Esophagus mucosa (tissue), 1 donor: Measurements from ENCODE around the gene NAA20. TPM values are rescaled to one million over a fixed set of nuclear protein-coding genes. Genes with fewer than 3 reads are reported as not detected.

Experiments
- ATAC-seq: fragments of 200-7000 bp; cut with Tn5 transposase; one replicate; pipeline ENCODE4 v1.9.1; 2020
- total RNA-seq: library from RNA; stranded (reverse); gene quantifications from one replicate; pipeline ENCODE4 v1.2.4, GENCODE V29; 2023
- donor health status: DM: yes; HTN: yes; CAD: no.

NAA20 gene
- total RNA-seq, 1 donor from 2014 or later = 156 TPM

GRCh38 chr20:20076297-20077065 is 59.3 kb downstream of the NAA20 start:
- no peak for ATAC-seq

DNA sequence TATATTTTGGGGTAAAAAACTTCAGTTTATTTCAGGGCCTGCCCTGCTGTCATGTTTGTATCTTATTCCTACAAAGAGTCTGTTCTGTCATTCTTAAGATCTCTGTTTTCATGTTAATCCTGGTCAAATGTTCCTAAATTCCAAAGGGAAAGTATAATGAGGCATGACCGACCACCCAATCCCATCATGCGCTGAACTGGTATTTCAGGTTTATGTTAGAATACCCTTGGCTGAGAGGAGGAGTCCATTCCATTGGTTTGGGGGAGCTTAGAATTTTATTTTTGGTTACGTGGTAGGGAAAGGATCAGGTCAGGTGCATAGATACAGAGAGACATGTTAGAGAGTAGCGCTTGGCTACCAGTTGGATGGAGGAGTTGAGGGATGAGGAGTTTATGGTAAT is 60.9 kb downstream of the NAA20 start:
- no peak for ATAC-seq

- ATAC-seq = no peak
Observed at GRCh38 chr20:20079102-20079784, 62.1 kb downstream of the NAA20 start.

Other genes with a start within 250 kb of the NAA20 start
- 9.8 TPM for gene CRNKL1, start 35.1 kb downstream of the NAA20 start, total RNA-seq
- gene CFAP61, start 35.2 kb downstream of the NAA20 start, total RNA-seq = not detected